ENCODE measurements around the gene COL5A1.

DNA sequence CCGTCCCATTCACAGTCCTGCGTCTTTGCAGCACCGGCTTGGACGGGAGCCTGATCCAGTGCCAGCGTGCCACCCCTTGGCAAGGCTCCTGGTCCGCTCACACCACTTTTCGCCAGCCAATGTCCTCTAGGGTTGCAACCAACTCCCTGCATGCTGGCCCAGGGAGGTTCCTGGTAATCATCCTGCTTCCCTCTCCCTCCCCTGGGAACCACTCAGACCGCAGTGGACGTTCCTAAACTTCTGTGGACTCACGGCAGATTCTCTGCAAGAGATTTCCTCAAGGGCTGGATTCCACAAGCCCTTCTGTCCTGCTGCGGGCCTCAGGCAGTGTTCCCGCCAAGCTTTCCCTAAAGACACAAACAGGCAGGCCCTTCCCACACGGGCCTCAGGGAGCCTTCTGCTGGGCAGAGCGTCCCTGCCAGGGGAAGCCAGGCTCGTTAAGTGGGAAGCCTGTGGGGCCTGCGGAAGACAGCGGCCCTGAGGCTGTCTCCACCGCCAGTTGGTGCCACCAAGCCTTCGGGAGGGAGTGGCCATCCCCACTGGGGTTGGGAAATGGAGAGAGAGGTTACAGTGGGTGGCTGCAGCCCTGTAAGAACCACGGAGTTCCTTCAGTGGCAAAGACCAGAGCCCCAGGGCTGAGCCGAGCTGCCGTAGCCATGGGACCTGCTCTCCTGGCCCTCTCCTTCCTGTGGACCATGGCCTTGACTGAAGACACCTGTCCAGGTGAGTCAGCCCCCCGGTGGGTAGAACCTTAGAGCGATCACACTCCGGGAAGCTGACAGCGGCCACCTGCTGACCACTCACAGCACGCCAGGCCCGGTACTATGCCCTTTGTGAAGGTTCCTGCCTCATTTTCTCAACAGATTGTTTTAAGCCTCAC lies 222.6 kb downstream of the COL5A1 start:
- no peak for TF ChIP-seq GATA2 (IDR thresholded peaks at IDR 0.05; ENCODE audit: low read depth, low read length)
- no peak for TF ChIP-seq GATA3 (IDR thresholded peaks at IDR 0.05; ENCODE audit: low read depth, low read length)

All from SH-SY5Y (cell line).